DOHH2 (cell line): ENCODE results near the gene VPREB1.

Experiments used
- H3F3A ChIP-seq: fragments of 200-600 bp; sonication (generic), shearing (Covaris generic); 2 replicates; pipeline ENCODE4 v1.6.0; 2016; ENCODE audit warnings: antibody characterized with exemption, mild to moderate bottlenecking; ENCODE audit not compliant: control insufficient read depth, insufficient read depth
- H3K27ac ChIP-seq: fragments of 200-600 bp; sonication (generic); 2 replicates; pipeline ENCODE4 v1.5.1; 2014; ENCODE audit warnings: low read depth, mild to moderate bottlenecking, low read length, moderate library complexity
- H3K27me3 ChIP-seq: fragments of 200-600 bp; sonication (generic); 2 replicates; pipeline ENCODE4 v1.6.1; 2014; ENCODE audit warnings: mild to moderate bottlenecking, low read length, mixed read lengths; ENCODE audit not compliant: control insufficient read depth
- H3K36me3 ChIP-seq: fragments of 200-600 bp; sonication (generic); 2 replicates; pipeline ENCODE4 v1.6.1; 2014; ENCODE audit warnings: mild to moderate bottlenecking, low read length, moderate library complexity, mixed read lengths; ENCODE audit not compliant: control insufficient read depth
- H3K4me1 ChIP-seq: fragments of 200-600 bp; sonication (generic); 2 replicates; pipeline ENCODE4 v1.6.1; 2014; ENCODE audit warnings: mild to moderate bottlenecking, low read length, mixed read lengths; ENCODE audit not compliant: control insufficient read depth
- H3K4me2 ChIP-seq: fragments of 200-600 bp; sonication (generic); 2 replicates; pipeline ENCODE4 v1.6.0; 2014; ENCODE audit warnings: mild to moderate bottlenecking, low read length, moderate library complexity
- H3K4me3 ChIP-seq: fragments of 200-600 bp; sonication (generic); 2 replicates; pipeline ENCODE4 v1.5.1; 2014; ENCODE audit warnings: mild to moderate bottlenecking, low read length, mixed read lengths
- H3K79me2 ChIP-seq: fragments of 200-600 bp; sonication (generic); 2 replicates; pipeline ENCODE4 v1.6.1; 2014; ENCODE audit warnings: mild to moderate bottlenecking, low read length, mixed read lengths; ENCODE audit not compliant: control insufficient read depth
- H3K9me2 ChIP-seq: fragments of 200-600 bp; sonication (generic); replicated peaks from 2 replicates; pipeline ENCODE4 v1.6.1; 2014; ENCODE audit warnings: mild to moderate bottlenecking, low read length, mixed read lengths; ENCODE audit not compliant: control insufficient read depth
- H3K9me3 ChIP-seq: fragments of 200-600 bp; sonication (generic); 2 replicates; pipeline ENCODE4 v1.6.1; 2014; ENCODE audit warnings: antibody characterized with exemption, low read length, mixed read lengths; ENCODE audit not compliant: control insufficient read depth, insufficient read depth
- H4K20me1 ChIP-seq: fragments of 200-600 bp; sonication (generic); 2 replicates; pipeline ENCODE4 v1.6.0; 2014; ENCODE audit warnings: low read depth, mild to moderate bottlenecking, antibody characterized with exemption, low read length, moderate library complexity; ENCODE audit not compliant: control insufficient read depth, insufficient read depth
- CTCF ChIP-seq: fragments of 200-600 bp; sonication (generic); IDR thresholded peaks from one replicate; pipeline ENCODE4 v1.5.1; 2014; ENCODE audit warnings: antibody characterized with exemption, mild to moderate bottlenecking, low read depth, low read length; ENCODE audit not compliant: poor library complexity, severe bottlenecking
- EZH2phosphoT487 ChIP-seq: fragments of 200-600 bp; sonication (generic); IDR thresholded peaks from 2 replicates; pipeline ENCODE4 v1.6.1; 2017; ENCODE audit warnings: borderline replicate concordance, mild to moderate bottlenecking, antibody characterized with exemption, low read length, moderate library complexity, mixed read lengths

Gene VPREB1

GRCh38 chr22:22228921-22229320 lies 15.7 kb upstream of the VPREB1 start:
- no peak overlapping the region for H3K4me2 ChIP-seq
- no peaks in the 10 kb centered on the region for H3K79me2 ChIP-seq
- H3F3A ChIP-seq: peaks cover 3% of the 10 kb centered on the region; the same call in 1 of the 2 replicates
- H3K27me3 ChIP-seq: no peaks in the 10 kb centered on the region
- H3K4me3 ChIP-seq: no peak overlapping the region
- no peaks in the 10 kb centered on the region for H4K20me1 ChIP-seq
- no peaks in the 10 kb centered on the region for H3K9me2 ChIP-seq
- no peaks in the 10 kb centered on the region for H3K36me3 ChIP-seq
- no peak overlapping the region for H3K27ac ChIP-seq
- no peaks in the 10 kb centered on the region for H3K9me3 ChIP-seq
- peaks cover 32% of the 10 kb centered on the region for H3K4me1 ChIP-seq
- TF ChIP-seq CTCF (no peak), EZH2phosphoT487 (no peak)

- peaks cover 3% of the 10 kb centered on the region; the same call in 1 of the 2 replicates for H3F3A ChIP-seq
- H3K4me3 ChIP-seq: no peak overlapping the region
- H3K27ac ChIP-seq: no peak overlapping the region
- no peaks in the 10 kb centered on the region for H3K9me3 ChIP-seq
- peaks cover 38% of the 10 kb centered on the region for H3K4me1 ChIP-seq
- no peaks in the 10 kb centered on the region for H4K20me1 ChIP-seq
- H3K36me3 ChIP-seq: no peaks in the 10 kb centered on the region
- no peaks in the 10 kb centered on the region for H3K27me3 ChIP-seq
- no peaks in the 10 kb centered on the region for H3K79me2 ChIP-seq
- TF ChIP-seq CTCF (no peak), EZH2phosphoT487 (no peak)
- no peaks in the 10 kb centered on the region for H3K9me2 ChIP-seq
- H3K4me2 ChIP-seq: no peak overlapping the region
These were observed 14.7 kb upstream of the VPREB1 start for GRCh38 chr22:22229683-22230420.

- H3K79me2 ChIP-seq: no peaks in the 10 kb centered on the region
- peaks cover 3% of the 10 kb centered on the region; the same call in 1 of the 2 replicates for H3F3A ChIP-seq
- no peak overlapping the region for H3K4me2 ChIP-seq
- H3K9me3 ChIP-seq: no peaks in the 10 kb centered on the region
- H3K27me3 ChIP-seq: no peaks in the 10 kb centered on the region
- H4K20me1 ChIP-seq: no peaks in the 10 kb centered on the region
- H3K36me3 ChIP-seq: no peaks in the 10 kb centered on the region
- H3K27ac ChIP-seq: no peak overlapping the region
- H3K4me3 ChIP-seq: no peak overlapping the region
- TF ChIP-seq CTCF (no peak), EZH2phosphoT487 (no peak)
- H3K4me1 ChIP-seq: peaks cover 38% of the 10 kb centered on the region
- H3K9me2 ChIP-seq: no peaks in the 10 kb centered on the region
These were observed 14.1 kb upstream of the VPREB1 start for GRCh38 chr22:22230438-22230837.
